Stimulated activated naive CD4-positive, alpha-beta T cell (primary cell): ENCODE data around the gene RHOJ.
"Not testable (repeated sequence)": the region's sequence is repeated elsewhere in the genome, so short reads cannot be mapped to it uniquely, and the experiment has no call there.

Experiments used
- DNase-seq, 6 experiments: peaks; one replicate each; lab custom pipeline; 2025; lab: John Stamatoyannopoulos, UW

RHOJ gene

DNA sequence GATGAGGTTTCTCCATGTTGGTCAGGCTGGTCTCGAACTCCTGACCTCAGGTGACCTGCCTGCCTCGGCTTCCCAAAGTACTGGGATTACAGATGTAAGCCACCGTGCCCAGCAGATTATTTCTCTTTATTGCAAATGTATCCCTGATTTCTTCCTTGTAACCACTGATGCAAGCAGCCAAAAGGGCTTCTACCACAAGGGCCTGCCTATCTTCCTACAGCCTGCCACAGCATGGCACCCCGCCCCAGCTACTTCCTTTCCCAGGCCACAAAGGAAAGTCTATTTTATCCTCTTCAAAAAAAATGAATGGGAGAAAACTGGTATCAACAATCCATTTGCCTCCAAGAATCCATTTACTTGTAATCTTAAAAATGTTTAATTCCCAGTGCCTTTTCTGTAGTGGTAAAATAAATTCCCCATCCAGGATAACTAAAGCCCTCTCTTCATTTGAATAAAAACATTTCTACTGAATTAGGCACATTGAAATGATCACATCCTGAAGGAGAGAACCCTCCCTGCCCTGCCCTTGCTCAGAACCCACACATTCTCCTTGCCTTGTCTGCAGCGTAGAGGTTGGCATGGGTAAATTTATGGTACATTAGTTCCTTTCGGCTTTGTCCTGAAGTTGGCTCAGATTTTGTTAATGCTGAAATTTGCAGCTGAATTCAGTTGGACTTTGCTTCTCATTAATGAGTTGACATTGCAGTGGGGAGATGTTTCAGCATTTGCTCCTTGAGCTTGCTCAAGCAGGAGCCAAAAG, 95.3 kb downstream of the RHOJ start:
- DNase-seq: no peak

GRCh38 chr14:63300854-63301253, 96.6 kb downstream of the RHOJ start:
- no peak for DNase-seq

DNA sequence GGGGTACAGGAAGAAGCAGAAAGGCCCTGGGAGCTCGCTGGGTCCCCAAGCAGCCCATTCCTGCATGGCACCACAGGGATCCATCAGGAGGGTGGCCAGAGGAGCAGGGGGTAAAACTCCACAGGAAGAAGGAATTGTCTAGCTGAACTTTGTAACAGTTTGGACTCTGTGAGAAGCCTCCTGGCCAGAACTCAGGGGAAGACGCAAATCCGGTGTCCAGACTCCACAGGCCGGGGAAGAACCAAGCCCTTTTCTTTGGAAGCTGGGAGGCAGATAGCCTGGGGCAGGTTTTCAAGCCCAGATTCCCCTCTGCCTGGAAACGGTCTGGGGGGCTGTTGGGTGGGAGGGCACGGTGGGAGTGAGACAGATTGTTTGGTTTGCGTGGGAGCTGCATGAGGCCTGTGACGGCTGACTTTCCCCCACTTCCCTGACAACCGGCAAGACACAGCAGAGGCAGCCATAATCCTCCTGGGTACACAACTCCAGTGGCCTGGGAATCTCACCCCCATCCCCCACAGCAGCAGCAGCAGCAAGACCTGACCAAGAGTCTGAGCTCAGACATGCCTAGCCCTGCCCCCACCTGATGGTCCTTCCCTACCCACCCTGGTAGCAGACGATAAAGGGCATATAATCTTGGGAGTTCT, 97.8 kb downstream of the RHOJ start:
- DNase-seq: no peak

GRCh38 chr14:63304429-63304828, 100.2 kb downstream of the RHOJ start:
- not testable (repeated sequence) for DNase-seq

GRCh38 chr14:63308723-63309317, 104.6 kb downstream of the RHOJ start:
- DNase-seq: no peak

DNA sequence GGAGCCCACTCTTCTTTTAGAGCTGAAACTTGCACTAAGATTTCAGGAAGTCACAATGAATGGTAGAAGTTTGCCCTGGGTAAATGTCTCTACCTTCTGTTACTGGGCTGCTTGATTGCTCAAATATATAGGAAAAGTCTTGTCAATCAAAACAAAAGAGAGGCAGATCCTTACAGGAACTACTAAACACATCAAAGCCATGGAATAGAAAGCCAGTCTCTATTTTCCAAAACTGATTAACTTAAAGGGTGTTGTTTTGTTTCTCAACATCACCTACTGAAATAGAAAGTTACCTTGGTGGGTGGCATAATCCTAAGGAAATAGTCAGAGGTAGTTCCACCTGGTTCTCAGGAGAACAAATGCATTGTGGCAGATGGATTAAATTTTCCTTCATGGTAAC, 114.6 kb downstream of the RHOJ start, which contains the start of gene GPHB5:
TSS of gene GPHB5 (minus strand) at position 101 of the 400 bp plus-strand sequence. CDS start 1,086 bp downstream, outside the sequence.
- DNase-seq: no peak

GRCh38 chr14:63322472-63322871, 118.2 kb downstream of the RHOJ start:
- no peak for DNase-seq

GRCh38 chr14:63322897-63323573, 118.8 kb downstream of the RHOJ start:
- DNase-seq: no peak

DNA sequence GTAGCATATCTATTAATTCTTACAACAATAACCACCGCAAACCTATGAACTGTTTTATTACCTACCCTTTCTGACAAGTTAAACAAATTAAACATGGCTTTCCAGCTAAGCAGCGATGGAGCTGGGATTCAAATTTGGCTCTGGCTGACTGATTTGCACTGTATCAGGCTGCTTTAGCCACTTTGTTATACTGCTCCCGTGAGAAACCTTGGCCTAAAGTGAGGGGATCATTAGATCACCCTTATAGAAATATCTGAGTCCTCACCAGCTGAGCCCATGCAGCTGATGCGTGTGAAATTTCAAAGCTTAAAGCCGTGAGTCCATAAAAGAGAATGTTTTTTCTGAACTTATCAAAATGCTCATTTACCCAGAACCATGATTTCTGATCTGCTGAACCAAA, 122.6 kb downstream of the RHOJ start:
- no peak for DNase-seq

GRCh38 chr14:63328787-63329737, 124.8 kb downstream of the RHOJ start:
- DNase-seq: no peak

GRCh38 chr14:63342371-63342770, 138.1 kb downstream of the RHOJ start:
- DNase-seq: no peak
